ENCODE results near the gene CYP2S1.
"Not testable (repeated sequence)": the region's sequence is repeated elsewhere in the genome, so short reads cannot be mapped to it uniquely, and the experiment has no call there.

The CYP2S1 gene

GRCh38 chr19:41161903-41162302, 31.1 kb upstream of the CYP2S1 start:
- DNase-seq (ENCODE audit: low read depth), result no peak
- H3K4me3 ChIP-seq (ENCODE audit: low read length), result no peak overlapping the region
- TF ChIP-seq, protein P1, sequence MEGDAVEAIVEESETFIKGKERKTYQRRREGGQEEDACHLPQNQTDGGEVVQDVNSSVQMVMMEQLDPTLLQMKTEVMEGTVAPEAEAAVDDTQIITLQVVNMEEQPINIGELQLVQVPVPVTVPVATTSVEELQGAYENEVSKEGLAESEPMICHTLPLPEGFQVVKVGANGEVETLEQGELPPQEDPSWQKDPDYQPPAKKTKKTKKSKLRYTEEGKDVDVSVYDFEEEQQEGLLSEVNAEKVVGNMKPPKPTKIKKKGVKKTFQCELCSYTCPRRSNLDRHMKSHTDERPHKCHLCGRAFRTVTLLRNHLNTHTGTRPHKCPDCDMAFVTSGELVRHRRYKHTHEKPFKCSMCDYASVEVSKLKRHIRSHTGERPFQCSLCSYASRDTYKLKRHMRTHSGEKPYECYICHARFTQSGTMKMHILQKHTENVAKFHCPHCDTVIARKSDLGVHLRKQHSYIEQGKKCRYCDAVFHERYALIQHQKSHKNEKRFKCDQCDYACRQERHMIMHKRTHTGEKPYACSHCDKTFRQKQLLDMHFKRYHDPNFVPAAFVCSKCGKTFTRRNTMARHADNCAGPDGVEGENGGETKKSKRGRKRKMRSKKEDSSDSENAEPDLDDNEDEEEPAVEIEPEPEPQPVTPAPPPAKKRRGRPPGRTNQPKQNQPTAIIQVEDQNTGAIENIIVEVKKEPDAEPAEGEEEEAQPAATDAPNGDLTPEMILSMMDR (conservative IDR thresholded peaks at IDR 0.05; ENCODE audit: low read depth, low read length), result peak; percentile 32

DNA sequence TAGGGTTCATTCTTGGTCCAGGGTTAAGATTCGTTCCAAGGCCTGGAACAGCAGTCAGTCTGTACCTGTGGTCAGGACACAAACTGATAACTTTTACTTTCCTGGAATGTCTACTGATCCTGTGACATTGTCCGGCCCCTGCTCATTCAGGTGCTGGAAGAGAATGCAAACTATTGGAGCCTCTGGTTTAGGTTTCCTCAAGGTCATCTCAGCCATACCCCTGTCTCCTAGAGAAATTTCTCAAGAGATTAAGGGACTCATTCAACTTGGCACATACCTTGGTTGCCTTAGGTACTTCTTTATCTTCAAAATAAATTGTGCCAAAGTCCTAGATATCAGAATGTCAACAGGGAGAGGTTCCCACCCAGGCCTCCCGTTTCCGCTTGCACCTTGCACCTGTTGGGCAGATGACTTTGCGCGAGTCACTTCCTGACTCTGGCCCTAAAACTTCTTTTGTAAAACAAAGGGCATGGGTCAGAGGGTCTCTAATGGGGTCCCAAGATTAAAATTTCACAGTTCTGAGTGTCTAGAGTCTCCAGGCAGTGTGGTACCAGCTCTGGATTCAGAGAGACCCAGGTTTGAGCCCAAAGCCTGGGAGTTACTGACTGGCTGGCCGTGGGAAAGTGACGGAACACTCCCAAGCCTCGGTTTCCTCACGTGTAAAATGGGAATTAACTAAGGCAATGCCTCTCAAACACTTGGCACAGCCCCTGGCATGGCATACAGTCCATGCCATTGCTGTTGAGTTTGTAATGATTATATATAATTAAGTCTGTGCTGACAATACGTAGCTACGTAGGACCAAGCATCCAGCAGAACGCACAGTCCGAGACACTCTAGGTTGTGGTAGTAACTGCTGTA, 25.8 kb upstream of the CYP2S1 start:
- TF ChIP-seq, protein P1 (conservative IDR thresholded peaks at IDR 0.05; ENCODE audit: low read depth, low read length), result no peak
- no peak overlapping the region for H3K4me3 ChIP-seq (ENCODE audit: low read length)
- DNase-seq (ENCODE audit: low read depth), result no peak

- TF ChIP-seq, protein P1 (conservative IDR thresholded peaks at IDR 0.05; ENCODE audit: low read depth, low read length), result peak; percentile 8
- DNase-seq (ENCODE audit: low read depth), result no peak
- no peak overlapping the region for H3K4me3 ChIP-seq (ENCODE audit: low read length)
Observed at GRCh38 chr19:41172297-41173164, 20.5 kb upstream of the CYP2S1 start.

GRCh38 chr19:41174297-41174928, 18.6 kb upstream of the CYP2S1 start:
- DNase-seq (ENCODE audit: low read depth), result no peak
- no peak overlapping the region for H3K4me3 ChIP-seq (ENCODE audit: low read length)
- TF ChIP-seq, protein P1 (conservative IDR thresholded peaks at IDR 0.05; ENCODE audit: low read depth, low read length), result no peak

- DNase-seq (ENCODE audit: low read depth), result peak; percentile 58
- no peak overlapping the region for H3K4me3 ChIP-seq (ENCODE audit: low read length)
- TF ChIP-seq, protein P1 (conservative IDR thresholded peaks at IDR 0.05; ENCODE audit: low read depth, low read length), result no peak
Observed at GRCh38 chr19:41175801-41176777, 16.9 kb upstream of the CYP2S1 start.

GRCh38 chr19:41180173-41180572, 12.8 kb upstream of the CYP2S1 start:
- not testable (repeated sequence) for DNase-seq (ENCODE audit: low read depth); H3K4me3 ChIP-seq (ENCODE audit: low read length)
